GM12891 (cell line): ENCODE data around the gene FAM9B.
"Not testable (repeated sequence)": the region's sequence is repeated elsewhere in the genome, so short reads cannot be mapped to it uniquely, and the experiment has no call there.

Source experiments
- DNase-seq: peaks from one replicate; pipeline ENCODE4 v3.0.0; 2011; ENCODE audit warnings: low spot score; ENCODE audit not compliant: insufficient read length
- FAIRE-seq: peaks from 2 replicates; lab custom pipeline; 2011; peaks lifted over from hg19 to GRCh38; lab: Jason Lieb, UNC
- PAX5 ChIP-seq: IDR thresholded peaks from 2 replicates; pipeline ENCODE4 v1.6.1; 2011; ENCODE audit warnings: low read length, moderate library complexity, mild to moderate bottlenecking; ENCODE audit not compliant: insufficient read depth, severe bottlenecking
- POLR2A ChIP-seq: IDR thresholded peaks from 2 replicates; pipeline ENCODE4 v1.6.1; 2011; ENCODE audit warnings: low read depth, low read length, control low read depth
- POLR2AphosphoS5 ChIP-seq: IDR thresholded peaks from 2 replicates; pipeline ENCODE4 v1.6.1; 2011; ENCODE audit warnings: low read depth, low read length, control low read depth
- POU2F2 ChIP-seq: IDR thresholded peaks from 2 replicates; pipeline ENCODE4 v1.6.1; 2011; ENCODE audit warnings: low read depth, mild to moderate bottlenecking, control low read depth, low read length, moderate library complexity
- SPI1 ChIP-seq: IDR thresholded peaks from 2 replicates; pipeline ENCODE4 v1.6.1; 2011; ENCODE audit warnings: low read depth, low read length, control low read depth
- TAF1 ChIP-seq: IDR thresholded peaks from 2 replicates; pipeline ENCODE4 v1.6.1; 2011; ENCODE audit warnings: low read depth, low read length, control low read depth

FAM9B gene

DNA sequence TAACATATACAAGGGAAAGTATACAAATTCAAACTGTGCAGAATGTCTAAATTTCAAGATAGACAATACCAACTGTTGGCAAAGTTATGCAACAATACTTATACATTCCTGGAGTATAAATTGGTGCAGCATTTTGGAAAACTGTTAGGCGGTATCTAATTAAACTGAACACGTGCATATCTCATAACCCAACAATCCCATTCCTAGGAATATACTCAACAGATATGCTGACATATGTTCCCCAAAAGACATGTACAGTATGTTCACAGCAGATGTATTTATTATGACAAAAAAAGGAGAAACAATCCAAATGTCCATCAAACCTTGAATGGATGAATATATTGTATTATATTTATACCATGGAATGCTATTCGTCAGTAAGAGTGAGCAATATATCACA is 16.4 kb upstream of the FAM9B start:
- DNase-seq (no peak), FAIRE-seq (no peak)
- TF ChIP-seq PAX5: no peak
- TF ChIP-seq TAF1: no peak

DNA sequence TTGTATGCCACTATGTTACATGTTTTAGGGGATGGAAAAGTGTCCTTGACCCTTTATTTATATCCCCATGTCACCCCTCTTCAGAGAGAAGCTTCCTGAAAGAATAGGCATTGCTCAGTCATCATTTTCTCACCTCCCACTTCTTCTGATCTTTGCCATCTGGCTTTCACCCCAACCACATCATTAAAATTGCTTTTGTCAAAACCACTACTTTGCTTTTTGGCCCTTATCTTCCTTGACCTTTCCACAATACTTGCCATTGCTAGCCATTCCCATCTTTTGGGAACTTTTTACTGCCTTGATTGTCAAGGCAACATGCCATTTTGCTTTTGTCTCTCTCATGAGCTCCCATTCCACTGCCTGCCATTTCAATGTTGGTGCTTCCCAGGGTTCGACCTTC is 14.9 kb upstream of the FAM9B start:
- DNase-seq (no peak), FAIRE-seq (no peak)

DNA sequence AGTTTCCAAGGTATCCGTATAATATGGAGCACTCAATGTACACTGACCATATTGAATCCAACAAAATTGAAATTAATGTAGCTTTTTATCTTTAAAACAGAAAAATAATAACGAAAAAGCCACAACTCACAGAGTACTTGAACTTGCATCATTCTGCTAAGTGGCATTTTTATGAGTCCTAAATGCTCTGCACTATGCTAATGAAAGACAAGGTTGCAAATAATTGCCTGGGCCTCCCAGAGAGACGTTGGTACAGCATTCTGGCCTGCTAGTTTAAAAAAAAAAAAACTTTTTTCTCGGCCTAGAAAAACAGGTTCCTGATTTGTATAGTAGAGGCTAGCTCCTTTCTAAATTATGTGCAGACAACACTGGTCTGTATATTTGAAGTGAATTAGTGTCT is 4.3 kb upstream of the FAM9B start:
- FAIRE-seq (no peak), DNase-seq (no peak)
- TF ChIP-seq TAF1 (no peak), SPI1 (no peak), POU2F2 (no peak), PAX5 (no peak), POLR2A (no peak), POLR2AphosphoS5 (no peak)

More for the DNA sequence above, 14.9 kb upstream of the FAM9B start:
- no peak for TF ChIP-seq TAF1
- no peak for TF ChIP-seq POLR2A
- TF ChIP-seq SPI1: no peak

DNA sequence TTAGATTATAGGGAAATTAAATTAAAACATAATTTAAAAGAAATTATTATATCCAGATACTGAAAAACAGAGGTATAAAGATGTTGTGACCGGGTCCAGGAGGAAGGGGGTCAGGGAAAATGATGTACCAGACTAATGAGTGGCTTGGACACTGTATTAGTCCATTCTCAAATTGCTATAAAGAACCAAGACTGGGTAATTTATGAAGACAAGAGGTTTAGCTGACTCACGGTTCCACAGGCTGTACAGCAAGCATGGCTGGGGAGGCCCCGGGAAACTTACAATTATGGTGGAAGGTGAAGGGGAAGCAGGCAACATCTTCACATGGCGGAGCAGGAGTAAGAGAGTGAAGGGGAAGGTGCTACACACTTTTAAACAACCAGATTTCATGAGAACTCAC is 3.4 kb upstream of the FAM9B start:
- TF ChIP-seq TAF1 (no peak), PAX5 (no peak), POU2F2 (no peak), SPI1 (no peak), POLR2A (no peak), POLR2AphosphoS5 (no peak)
- no peak for DNase-seq
- FAIRE-seq: no peak

DNA sequence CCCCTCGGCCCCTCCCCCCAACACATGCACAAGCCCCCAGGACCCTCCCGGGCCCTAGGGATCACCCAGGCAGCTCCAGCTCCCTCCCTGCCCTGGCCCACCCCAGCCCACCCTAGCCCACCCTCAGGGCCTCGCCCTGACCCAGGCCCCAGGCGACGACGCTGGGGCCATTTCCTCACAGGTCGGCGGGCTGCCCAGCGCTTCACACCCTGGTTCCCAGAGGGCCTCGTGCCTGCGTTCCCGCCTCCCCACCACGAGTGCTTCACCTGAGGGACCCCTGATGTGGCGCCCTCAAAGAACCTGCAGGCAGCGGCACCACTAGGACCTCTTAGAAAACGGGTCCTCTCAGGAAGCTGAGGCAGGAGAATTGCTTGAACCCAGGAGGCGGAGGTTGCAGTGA is 341 bp downstream of the FAM9B start:
- no peak for TF ChIP-seq POU2F2
- no peak for TF ChIP-seq SPI1
- no peak for TF ChIP-seq TAF1
- no peak for TF ChIP-seq POLR2A
- TF ChIP-seq PAX5: no peak
- no peak for TF ChIP-seq POLR2AphosphoS5
- DNase-seq (no peak), FAIRE-seq (no peak)

DNA sequence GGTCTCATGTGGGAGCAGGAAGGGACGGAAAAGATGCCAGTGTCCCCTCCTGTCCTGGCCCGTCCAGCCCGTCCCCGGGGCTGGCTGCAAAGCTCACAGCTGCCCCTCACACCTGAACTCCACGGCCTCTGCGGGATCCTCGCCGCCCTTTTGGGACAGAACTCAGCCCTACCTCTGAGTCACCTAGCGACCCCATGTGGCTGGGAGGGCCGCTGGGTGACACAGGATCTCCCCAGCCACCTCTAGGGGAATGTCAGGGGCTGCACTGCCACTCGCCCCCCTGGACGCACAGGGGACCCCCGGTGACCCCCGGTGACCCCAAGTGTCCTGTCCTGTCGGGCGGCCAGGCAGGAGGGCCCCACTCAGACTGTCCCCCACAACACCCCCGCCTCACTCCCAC is 748 bp downstream of the FAM9B start:
- DNase-seq (no peak), FAIRE-seq (no peak)
- TF ChIP-seq POU2F2: no peak
- no peak for TF ChIP-seq TAF1
- no peak for TF ChIP-seq SPI1
- no peak for TF ChIP-seq POLR2AphosphoS5
- TF ChIP-seq PAX5: no peak
- TF ChIP-seq POLR2A: no peak

- TF ChIP-seq SPI1 (no peak), POLR2A (no peak), POU2F2 (no peak), PAX5 (no peak), POLR2AphosphoS5 (no peak), TAF1 (no peak)
- FAIRE-seq (no peak), DNase-seq (no peak)
These were observed 10.6 kb downstream of the FAM9B start for GRCh38 chrX:9023293-9023692.

DNA sequence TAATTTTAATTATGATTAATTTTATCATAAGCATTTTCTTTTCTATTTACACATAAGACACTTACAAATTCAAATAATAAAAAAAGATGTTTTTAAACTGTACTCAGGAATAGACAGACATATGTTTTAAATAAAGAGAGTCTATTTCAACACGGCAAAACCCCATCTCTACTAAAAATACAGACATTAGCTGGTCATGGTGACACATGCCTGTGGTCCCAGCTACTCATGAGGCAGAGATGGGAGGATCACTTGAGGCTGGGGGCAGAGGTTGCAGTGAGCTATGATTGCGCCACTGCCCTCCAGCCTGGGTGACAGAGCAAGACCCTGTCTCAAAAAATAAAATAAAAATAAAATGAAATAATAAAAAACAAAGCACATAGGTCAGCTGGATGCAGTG is 14.8 kb downstream of the FAM9B start:
- DNase-seq: no peak
- TF ChIP-seq TAF1 (no peak), PAX5 (no peak), SPI1 (no peak), POLR2A (no peak), POU2F2 (no peak), POLR2AphosphoS5 (no peak)
- FAIRE-seq: no peak

- peak; percentile 31 for FAIRE-seq
- DNase-seq: not testable (repeated sequence)
These were observed 15.6 kb downstream of the FAM9B start for GRCh38 chrX:9018332-9018731.

DNA sequence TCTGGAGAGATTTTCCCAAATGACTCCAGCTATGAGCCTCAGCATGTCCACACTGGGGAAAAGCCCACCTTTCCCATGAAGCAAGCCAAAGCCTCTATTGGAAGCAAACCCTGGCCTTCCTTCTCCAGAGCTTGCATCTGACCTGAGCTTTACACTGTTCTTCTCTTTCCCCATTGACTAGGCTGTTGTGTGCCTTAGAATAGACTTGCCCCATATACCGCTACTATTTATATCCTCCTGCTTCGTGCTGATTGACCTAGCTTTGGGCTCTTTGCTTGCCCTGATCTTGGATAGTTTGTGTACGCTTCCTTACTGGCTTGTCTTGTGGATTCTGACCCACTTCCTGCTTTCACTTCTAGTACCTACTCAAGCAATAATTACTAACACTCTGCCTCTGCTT is 30.9 kb downstream of the FAM9B start:
- DNase-seq: no peak
- FAIRE-seq: peak; percentile 71
- no peak for TF ChIP-seq POLR2AphosphoS5
- TF ChIP-seq POU2F2: no peak
- TF ChIP-seq POLR2A: no peak
- TF ChIP-seq PAX5: no peak
- no peak for TF ChIP-seq TAF1
- no peak for TF ChIP-seq SPI1

- no peak for TF ChIP-seq SPI1
- no peak for TF ChIP-seq POU2F2
- no peak for TF ChIP-seq POLR2AphosphoS5
- no peak for TF ChIP-seq POLR2A
- no peak for TF ChIP-seq PAX5
- TF ChIP-seq TAF1: no peak
- DNase-seq (no peak), FAIRE-seq (no peak)
These were observed 45.5 kb downstream of the FAM9B start for GRCh38 chrX:8988446-8988845.
